AG04449 (cell line): Measurements from ENCODE around the gene PRKCH.

ENCODE experiments used
- CTCF ChIA-PET: fragments of 350-600 bp; formaldehyde crosslinking; extraction: SDS; loops from one replicate; lab custom pipeline; 2021; ENCODE audit warnings: antibody characterized with exemption; lab: Yijun Ruan, JAX
- POLR2A ChIA-PET: fragments of 400-600, 350-600 bp; formaldehyde crosslinking; extraction: SDS; loops from one replicate; lab custom pipeline; 2020; ENCODE audit warnings: antibody characterized with exemption, inconsistent platforms; lab: Yijun Ruan, JAX
- DNase-seq: peaks from one replicate; pipeline ENCODE4 v3.0.0-alpha.2; 2010; ENCODE audit warnings: low read depth, low spot score
- H3K4me3 ChIP-seq: 2 replicates; pipeline ENCODE4 v1.5.1; 2011; ENCODE audit warnings: low read depth, mild to moderate bottlenecking, control low read depth, low read length
- TF ChIP-seq, protein P1 (sequence below): IDR thresholded peaks from one replicate; pipeline ENCODE4 v1.5.1; 2011; ENCODE audit warnings: mild to moderate bottlenecking, moderate library complexity, low read length, control low read depth, inconsistent platforms; ENCODE audit not compliant: insufficient read depth; ENCODE audit errors: missing control alignments

The PRKCH gene

DNA sequence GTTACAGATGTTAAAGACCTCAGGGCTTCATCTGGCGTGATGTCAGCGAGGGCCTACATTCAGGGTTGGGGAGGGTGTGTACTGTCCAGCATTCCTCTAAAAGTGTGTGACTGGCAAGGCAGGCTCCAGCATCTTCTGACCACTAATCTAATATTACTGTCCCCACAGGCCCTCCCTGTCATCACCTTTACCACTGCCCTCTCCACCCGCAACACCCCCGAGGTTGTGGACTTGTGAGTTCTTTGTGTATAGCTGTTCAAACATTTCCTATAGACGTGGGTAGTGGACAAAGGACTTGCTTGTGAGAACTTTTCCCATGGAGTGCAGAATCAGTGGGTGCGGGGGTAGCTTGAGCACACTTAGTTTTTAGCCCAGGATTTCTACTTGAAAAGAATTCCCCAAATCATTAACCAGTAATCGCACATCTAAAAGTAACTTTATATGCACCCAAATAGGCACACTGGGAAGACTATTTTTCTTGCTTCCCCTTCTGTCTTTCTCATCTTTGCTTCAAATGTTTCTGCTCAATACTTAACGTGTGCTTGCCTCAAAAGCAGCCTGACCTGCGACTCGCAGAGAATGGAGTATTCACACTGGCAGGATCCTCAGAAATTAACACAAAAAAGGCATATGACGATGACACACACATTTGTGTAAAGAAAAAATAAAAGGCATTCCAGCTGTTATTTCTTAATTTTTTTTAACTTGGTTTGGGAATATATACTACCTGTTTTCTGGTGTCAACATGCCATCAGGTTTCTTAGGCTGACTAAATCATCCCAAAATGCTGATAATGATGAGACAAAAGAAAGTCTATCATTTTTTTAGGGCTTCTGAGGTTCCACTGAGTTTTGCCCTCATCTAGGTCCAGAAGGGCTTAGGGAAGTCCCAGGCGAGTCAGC, 215.5 kb downstream of the PRKCH start:
- DNase-seq = no peak
- CTCF ChIA-PET = interaction anchor here (0.7 to 3.5 kb wide), 8 partner anchors 9 to 301 kb away, joined by 3 to 27 read pairs (median 4); no protein-coding TSS in a partner anchor
- POLR2A ChIA-PET = interaction anchor here (0.6 to 1.3 kb wide), 5 partner anchors 26 to 158 kb away, joined by 3 to 5 read pairs (median 4); partner anchors contain the start of gene HIF1A
- no peak overlapping the region for H3K4me3 ChIP-seq
- TF ChIP-seq, protein P1, sequence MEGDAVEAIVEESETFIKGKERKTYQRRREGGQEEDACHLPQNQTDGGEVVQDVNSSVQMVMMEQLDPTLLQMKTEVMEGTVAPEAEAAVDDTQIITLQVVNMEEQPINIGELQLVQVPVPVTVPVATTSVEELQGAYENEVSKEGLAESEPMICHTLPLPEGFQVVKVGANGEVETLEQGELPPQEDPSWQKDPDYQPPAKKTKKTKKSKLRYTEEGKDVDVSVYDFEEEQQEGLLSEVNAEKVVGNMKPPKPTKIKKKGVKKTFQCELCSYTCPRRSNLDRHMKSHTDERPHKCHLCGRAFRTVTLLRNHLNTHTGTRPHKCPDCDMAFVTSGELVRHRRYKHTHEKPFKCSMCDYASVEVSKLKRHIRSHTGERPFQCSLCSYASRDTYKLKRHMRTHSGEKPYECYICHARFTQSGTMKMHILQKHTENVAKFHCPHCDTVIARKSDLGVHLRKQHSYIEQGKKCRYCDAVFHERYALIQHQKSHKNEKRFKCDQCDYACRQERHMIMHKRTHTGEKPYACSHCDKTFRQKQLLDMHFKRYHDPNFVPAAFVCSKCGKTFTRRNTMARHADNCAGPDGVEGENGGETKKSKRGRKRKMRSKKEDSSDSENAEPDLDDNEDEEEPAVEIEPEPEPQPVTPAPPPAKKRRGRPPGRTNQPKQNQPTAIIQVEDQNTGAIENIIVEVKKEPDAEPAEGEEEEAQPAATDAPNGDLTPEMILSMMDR = no peak

DNA sequence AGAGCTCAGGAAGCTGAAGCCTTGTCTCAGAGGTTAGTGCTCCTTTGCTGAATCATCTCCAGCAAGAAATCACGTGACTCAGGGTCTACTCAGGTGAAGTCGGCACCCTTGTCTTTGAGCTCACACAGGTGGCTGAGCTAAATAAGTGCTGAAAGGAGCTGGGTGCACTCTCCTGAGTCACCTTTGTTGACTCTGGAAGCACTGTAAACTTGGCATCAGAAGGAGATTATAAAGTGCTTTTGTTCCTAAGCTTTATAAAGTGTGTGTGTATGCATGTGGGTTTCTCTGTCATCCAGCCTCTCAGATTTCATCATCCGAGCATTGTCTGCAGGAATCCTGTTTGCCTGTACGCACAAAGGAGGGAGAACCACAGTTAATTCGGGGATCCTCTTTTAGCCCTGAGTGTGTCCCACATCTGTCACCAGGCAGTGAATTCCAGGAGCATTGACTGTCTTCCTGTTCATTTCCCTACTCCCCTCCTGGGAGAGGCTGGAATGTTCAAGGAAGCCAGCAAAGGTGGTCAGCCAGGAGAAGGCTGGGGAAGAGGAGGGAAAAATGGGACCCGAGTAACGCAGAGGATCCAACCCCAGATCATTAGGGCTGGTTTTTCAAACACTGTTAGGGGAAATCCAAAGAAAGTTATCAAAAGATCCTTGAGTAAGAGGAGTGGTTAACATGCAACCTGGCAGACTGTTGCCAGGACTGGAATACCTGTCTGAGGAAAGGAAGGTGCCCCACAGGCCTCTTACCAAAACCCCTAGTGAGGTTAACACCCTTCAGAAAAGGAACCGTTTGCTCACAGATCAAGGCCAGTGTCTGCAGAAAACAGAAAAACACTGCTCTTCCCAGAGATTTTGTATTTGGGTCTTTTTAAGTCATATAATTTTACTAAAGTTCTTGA, 216.4 kb downstream of the PRKCH start:
- ChIA-PET CTCF (interaction anchor here (0.8 to 3.5 kb wide), 6 partner anchors 8 to 300 kb away, joined by 3 to 27 read pairs (median 4); no protein-coding TSS in a partner anchor), POLR2A (interaction anchor here (0.6 to 1.3 kb wide), 4 partner anchors 25 to 157 kb away, joined by 3 to 5 read pairs (median 4); partner anchors contain the start of gene HIF1A)
- H3K4me3 ChIP-seq = no peak overlapping the region
- TF ChIP-seq, protein P1 = no peak
- DNase-seq = no peak

DNA sequence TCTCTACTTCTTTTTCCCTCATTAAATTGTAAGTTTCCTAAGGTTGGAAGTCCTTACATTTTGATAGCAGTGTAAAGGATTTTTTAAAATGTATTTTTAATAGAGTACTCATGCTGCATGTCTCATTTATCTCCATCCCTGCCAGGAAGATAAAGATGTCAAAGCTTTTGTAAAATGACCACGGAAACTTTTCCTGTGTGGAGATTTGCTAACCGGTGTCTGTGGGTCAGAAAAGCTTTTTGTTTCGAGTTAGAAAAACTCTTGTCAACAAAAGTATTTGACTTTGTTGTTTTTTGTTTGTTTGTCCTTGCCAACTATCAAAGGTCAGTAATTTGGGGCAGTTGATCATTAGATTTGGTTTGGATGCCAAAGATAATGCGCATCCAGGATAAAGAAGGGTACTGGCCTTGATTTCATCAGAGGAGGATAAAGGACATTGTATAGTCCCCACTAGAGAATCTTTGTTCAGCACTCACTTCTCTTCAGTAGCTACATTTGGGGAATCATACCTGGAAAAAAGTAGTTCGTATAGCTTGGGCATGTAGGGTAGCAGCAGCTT, 217.2 kb downstream of the PRKCH start:
- ChIA-PET CTCF (interaction anchor here (1.1 to 3.5 kb wide), 2 partner anchors 8 to 63 kb away, joined by 5 to 27 read pairs; no protein-coding TSS in a partner anchor), POLR2A (interaction anchor here (0.8 kb wide), 1 partner anchor 13 kb away, joined by 3 read pairs; no protein-coding TSS in a partner anchor)
- no peak for DNase-seq
- H3K4me3 ChIP-seq = no peak overlapping the region
- TF ChIP-seq, protein P1 = no peak

DNA sequence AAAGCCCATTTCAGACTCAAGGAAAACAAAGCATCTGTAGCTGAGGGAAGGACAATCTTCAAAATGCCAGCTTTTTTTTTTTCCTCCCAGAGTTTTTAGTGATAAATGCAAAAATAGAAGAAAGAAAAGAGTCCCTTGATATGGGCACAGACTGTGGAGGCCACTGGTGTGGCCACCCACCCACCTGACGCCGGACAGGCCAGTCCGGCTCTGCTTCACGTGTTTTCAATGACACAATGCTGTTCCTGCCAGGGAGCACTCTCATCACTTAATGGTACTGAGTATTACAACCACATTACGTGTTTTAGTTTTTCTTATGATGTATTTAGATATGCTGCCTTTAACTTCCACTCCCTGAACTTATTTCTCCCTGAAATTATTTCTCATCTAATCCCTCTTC, 218.3 kb downstream of the PRKCH start:
- TF ChIP-seq, protein P1 = no peak
- ChIA-PET CTCF (interaction anchor here (0.9 kb wide), 1 partner anchor 64 kb away, joined by 4 read pairs; no protein-coding TSS in a partner anchor), POLR2A (interaction anchor here (0.8 kb wide), 1 partner anchor 14 kb away, joined by 3 read pairs; no protein-coding TSS in a partner anchor)
- no peak overlapping the region for H3K4me3 ChIP-seq
- no peak for DNase-seq

DNA sequence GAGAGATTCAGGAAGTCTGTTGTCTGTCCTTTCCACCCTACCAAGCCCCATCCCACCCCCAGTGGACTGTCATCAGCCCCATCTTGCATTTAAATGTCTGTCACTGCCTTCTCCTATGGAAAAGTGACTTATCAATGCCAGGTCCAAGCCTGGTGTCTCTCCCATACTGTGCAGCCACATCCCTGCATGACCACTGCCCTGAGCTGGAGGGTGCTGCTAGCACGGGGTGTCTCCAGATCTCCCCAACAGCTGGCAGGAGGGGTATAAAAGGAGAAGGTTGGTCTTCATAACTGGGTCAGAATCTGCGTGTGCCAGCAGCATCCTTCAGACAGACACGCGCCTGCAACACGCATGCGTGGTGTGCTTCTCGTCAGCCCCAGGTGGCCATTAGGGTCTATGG, 219.6 kb downstream of the PRKCH start:
- CTCF ChIA-PET = no interaction called here
- TF ChIP-seq, protein P1 = no peak
- POLR2A ChIA-PET = no interaction called here

More for the DNA sequence above, 219.6 kb downstream of the PRKCH start:
- no peak for DNase-seq
- H3K4me3 ChIP-seq = no peak overlapping the region
